HepG2 (cell line): Measurements from ENCODE around the gene RASSF7. TPM values are rescaled to one million over a fixed set of nuclear protein-coding genes. Genes with fewer than 3 reads are reported as not detected.

ENCODE experiments used
- ARHGAP35 ChIP-seq: sonication (generic); formaldehyde crosslinking; IDR thresholded peaks from 2 replicates; pipeline ENCODE4 v1.9.0; 2022; ENCODE audit warnings: mild to moderate bottlenecking, inconsistent platforms, moderate library complexity, missing genetic modification reagents, borderline replicate concordance
- FOXA3 ChIP-seq: IDR thresholded peaks from 2 replicates; pipeline ENCODE4 v1.6.1; 2016; ENCODE audit warnings: missing genetic modification reagents, missing compliant biosample characterization
- GTF3A ChIP-seq: sonication (generic); formaldehyde crosslinking; conservative IDR thresholded peaks from 2 replicates; pipeline ENCODE4 v1.4.0; 2020; ENCODE audit warnings: mild to moderate bottlenecking, missing genetic modification reagents
- HMGXB4 ChIP-seq, 2 experiments: sonication (generic) in 1 of 2; formaldehyde crosslinking in 1 of 2; IDR thresholded peaks; 2 replicates each; pipeline versions ENCODE4 v1.4.0 to v1.6.1; 2018 to 2020; ENCODE audit warnings: missing genetic modification reagents in 2 of 2, borderline replicate concordance in 1 of 2, low read depth in 1 of 2, mild to moderate bottlenecking in 1 of 2, missing biosample characterization in 1 of 2
- KDM5B ChIP-seq: sonication (generic); formaldehyde crosslinking; IDR thresholded peaks from 2 replicates; pipeline ENCODE4 v1.4.0; 2020; ENCODE audit warnings: missing genetic modification reagents, mild to moderate bottlenecking, borderline replicate concordance
- MAFG ChIP-seq: sonication (generic); formaldehyde crosslinking; IDR thresholded peaks from 2 replicates; pipeline ENCODE4 v1.5.1; 2020; ENCODE audit warnings: mild to moderate bottlenecking, missing genetic modification reagents
- MAX ChIP-seq: IDR thresholded peaks from 2 replicates; pipeline ENCODE4 v1.6.1; 2012; ENCODE audit warnings: inconsistent platforms
- PCBP1 ChIP-seq: fragments of 200-400 bp; formaldehyde crosslinking; IDR thresholded peaks from 2 replicates; pipeline ENCODE4 v1.6.1; 2017; ENCODE audit warnings: mild to moderate bottlenecking, low read depth, low read length, borderline replicate concordance
- SALL2 ChIP-seq: sonication (generic); formaldehyde crosslinking; IDR thresholded peaks from 2 replicates; pipeline ENCODE4 v1.8.1; 2023; ENCODE audit warnings: mild to moderate bottlenecking, missing genetic modification reagents, inconsistent platforms
- ZBTB25 ChIP-seq: IDR thresholded peaks from 2 replicates; pipeline ENCODE4 v1.6.1; 2018; ENCODE audit warnings: missing genetic modification reagents
- ZNF367 ChIP-seq: sonication (generic); formaldehyde crosslinking; IDR thresholded peaks from 2 replicates; pipeline ENCODE4 v1.4.0; 2020; ENCODE audit warnings: missing genetic modification reagents, borderline replicate concordance
- ZNF407 ChIP-seq: sonication (generic); formaldehyde crosslinking; IDR thresholded peaks from one replicate; pipeline ENCODE4 v1.5.1; 2020; ENCODE audit warnings: mild to moderate bottlenecking, missing genetic modification reagents; ENCODE audit errors: not compliant biosample characterization
- ZNF564 ChIP-seq: sonication (generic); formaldehyde crosslinking; IDR thresholded peaks from 2 replicates; pipeline ENCODE4 v1.8.1; 2023; ENCODE audit warnings: mild to moderate bottlenecking, missing genetic modification reagents
- ZNF615 ChIP-seq: sonication (generic); formaldehyde crosslinking; IDR thresholded peaks from 2 replicates; pipeline ENCODE4 v1.5.0; 2020; ENCODE audit warnings: mild to moderate bottlenecking, missing genetic modification reagents, borderline replicate concordance
- ZNF644 ChIP-seq: IDR thresholded peaks from 2 replicates; pipeline ENCODE4 v1.6.1; 2016; ENCODE audit warnings: low read depth
- ZNF737 ChIP-seq: sonication (generic); formaldehyde crosslinking; IDR thresholded peaks from 2 replicates; pipeline ENCODE4 v1.5.0; 2020; ENCODE audit warnings: missing genetic modification reagents, mild to moderate bottlenecking, borderline replicate concordance
- ZNF777 ChIP-seq: sonication (generic); formaldehyde crosslinking; IDR thresholded peaks from 2 replicates; pipeline ENCODE4 v1.4.0; 2020; ENCODE audit warnings: missing genetic modification reagents
- polyA plus RNA-seq, 8 experiments: library from polyadenylated mRNA; depleted of rRNA in 3 of 8; stranded (reverse) in 7 of 8; unstranded in 1 of 8; fragments of >200 nt; fragmentation: Illumina TruSeq in 4 of 8; extraction: Trizol in 4 of 8; gene quantifications; 2 replicates each; pipeline versions ENCODE4 v1.2.1 to v1.2.3, GENCODE V29; 2011 to 2016; ENCODE audit warnings: low read depth in 4 of 8, missing spikeins in 1 of 8, mixed read lengths in 1 of 8; ENCODE audit not compliant: insufficient read depth in 1 of 8
- total RNA-seq, 5 experiments: library from RNA; depleted of rRNA; stranded (reverse); fragments of >200 nt; fragmentation: Illumina TruSeq; extraction: Trizol; gene quantifications; 2 replicates each; pipeline ENCODE4 v1.2.3, GENCODE V29; 2016; ENCODE audit warnings: low read depth in 1 of 5

RASSF7 gene
- total and polyA plus RNA-seq, 2 of the 13 experiments (the other 11 are each of a cell fraction or from before 2014, with no cell fraction given) = 20.2 to 28.6 TPM

- no peak for TF ChIP-seq ZBTB25 (CRISPR knock-in tag)
- no peak for TF ChIP-seq ZNF644
- no peak for TF ChIP-seq ZNF737 (CRISPR knock-in tag)
- TF ChIP-seq ZNF407 (CRISPR knock-in tag) = no peak
- TF ChIP-seq ZNF564 (CRISPR knock-in tag) = no peak
- TF ChIP-seq HMGXB4 (CRISPR knock-in tag; IDR thresholded peaks at IDR 0.05; ENCODE audit: borderline replicate concordance in 1 of 2, low read depth in 1 of 2) = no peak
- TF ChIP-seq ZNF777 (CRISPR knock-in tag) = no peak
- TF ChIP-seq KDM5B = peak; percentile 57; the same call in 1 of the 2 replicates
- TF ChIP-seq ARHGAP35 (CRISPR knock-in tag) = no peak
- TF ChIP-seq FOXA3 (CRISPR knock-in tag) = peak; percentile 77
- no peak for TF ChIP-seq ZNF367
- TF ChIP-seq GTF3A (CRISPR knock-in tag) = no peak
- peak; percentile 95 for TF ChIP-seq MAX
- no peak for TF ChIP-seq MAFG
- TF ChIP-seq PCBP1 = no peak
- no peak for TF ChIP-seq SALL2 (CRISPR knock-in tag)
- no peak for TF ChIP-seq ZNF615 (CRISPR knock-in tag)
Observed at GRCh38 chr11:579830-580601, 19.2 kb downstream of the RASSF7 start (continued).
